BJ (cell line): ENCODE measurements around the gene AQP10. TPM values are rescaled to one million over a fixed set of nuclear protein-coding genes. Genes with fewer than 3 reads are reported as not detected.
"Not testable (repeated sequence)": the region's sequence is repeated elsewhere in the genome, so short reads cannot be mapped to it uniquely, and the experiment has no call there.

ENCODE experiments used
- CTCF ChIA-PET: fragments of 350-600 bp; formaldehyde crosslinking; extraction: SDS; loops from one replicate; lab custom pipeline; 2021; ENCODE audit warnings: antibody characterized with exemption, inconsistent platforms; lab: Yijun Ruan, JAX
- POLR2A ChIA-PET: fragments of 300-600 bp; sonication (Branson Sonifier 250); formaldehyde crosslinking; extraction: SDS; loops from one replicate; lab custom pipeline; 2021; ENCODE audit warnings: antibody characterized with exemption; lab: Charles Lee
- DNase-seq: peaks from one replicate; pipeline ENCODE4 v3.0.0-alpha.2; 2011; ENCODE audit warnings: low read depth
- H3K27me3 ChIP-seq: 2 replicates; pipeline ENCODE4 v1.6.0; 2011; ENCODE audit warnings: low read length; ENCODE audit not compliant: control insufficient read depth, insufficient read depth
- H3K36me3 ChIP-seq: 2 replicates; pipeline ENCODE4 v1.5.1; 2011; ENCODE audit warnings: low read length; ENCODE audit not compliant: control insufficient read depth, insufficient read depth
- H3K4me3 ChIP-seq: 2 replicates; pipeline ENCODE4 v1.5.1; 2011; ENCODE audit warnings: low read depth, mild to moderate bottlenecking, control low read depth, low read length
- polyA plus RNA-seq: library from polyadenylated mRNA; depleted of rRNA; stranded (reverse); fragments of >200 nt; gene quantifications from 2 replicates; pipeline ENCODE4 v1.2.3, GENCODE V29; 2011
- TF ChIP-seq, protein P1 (sequence below): IDR thresholded peaks from 2 replicates; pipeline ENCODE4 v1.5.1; 2011; ENCODE audit warnings: low read depth, mild to moderate bottlenecking, control low read depth, inconsistent platforms, low read length, moderate library complexity; ENCODE audit not compliant: insufficient read depth

The AQP10 gene
- polyA plus RNA-seq, 1 experiment: not detected

GRCh38 chr1:154306151-154306550 lies 14.7 kb upstream of the AQP10 start:
- TF ChIP-seq, protein P1, sequence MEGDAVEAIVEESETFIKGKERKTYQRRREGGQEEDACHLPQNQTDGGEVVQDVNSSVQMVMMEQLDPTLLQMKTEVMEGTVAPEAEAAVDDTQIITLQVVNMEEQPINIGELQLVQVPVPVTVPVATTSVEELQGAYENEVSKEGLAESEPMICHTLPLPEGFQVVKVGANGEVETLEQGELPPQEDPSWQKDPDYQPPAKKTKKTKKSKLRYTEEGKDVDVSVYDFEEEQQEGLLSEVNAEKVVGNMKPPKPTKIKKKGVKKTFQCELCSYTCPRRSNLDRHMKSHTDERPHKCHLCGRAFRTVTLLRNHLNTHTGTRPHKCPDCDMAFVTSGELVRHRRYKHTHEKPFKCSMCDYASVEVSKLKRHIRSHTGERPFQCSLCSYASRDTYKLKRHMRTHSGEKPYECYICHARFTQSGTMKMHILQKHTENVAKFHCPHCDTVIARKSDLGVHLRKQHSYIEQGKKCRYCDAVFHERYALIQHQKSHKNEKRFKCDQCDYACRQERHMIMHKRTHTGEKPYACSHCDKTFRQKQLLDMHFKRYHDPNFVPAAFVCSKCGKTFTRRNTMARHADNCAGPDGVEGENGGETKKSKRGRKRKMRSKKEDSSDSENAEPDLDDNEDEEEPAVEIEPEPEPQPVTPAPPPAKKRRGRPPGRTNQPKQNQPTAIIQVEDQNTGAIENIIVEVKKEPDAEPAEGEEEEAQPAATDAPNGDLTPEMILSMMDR: no peak
- Histone ChIP-seq H3K36me3 (no peaks in the 10 kb centered on the region), H3K4me3 (no peak overlapping the region), H3K27me3 (no peaks in the 10 kb centered on the region)
- ChIA-PET CTCF (interaction anchor here (1.0 to 1.5 kb wide), 4 partner anchors 10 to 29 kb away, joined by 3 to 8 read pairs (median 4); no protein-coding TSS in a partner anchor), POLR2A (no interaction called here)
- no peak for DNase-seq

DNA sequence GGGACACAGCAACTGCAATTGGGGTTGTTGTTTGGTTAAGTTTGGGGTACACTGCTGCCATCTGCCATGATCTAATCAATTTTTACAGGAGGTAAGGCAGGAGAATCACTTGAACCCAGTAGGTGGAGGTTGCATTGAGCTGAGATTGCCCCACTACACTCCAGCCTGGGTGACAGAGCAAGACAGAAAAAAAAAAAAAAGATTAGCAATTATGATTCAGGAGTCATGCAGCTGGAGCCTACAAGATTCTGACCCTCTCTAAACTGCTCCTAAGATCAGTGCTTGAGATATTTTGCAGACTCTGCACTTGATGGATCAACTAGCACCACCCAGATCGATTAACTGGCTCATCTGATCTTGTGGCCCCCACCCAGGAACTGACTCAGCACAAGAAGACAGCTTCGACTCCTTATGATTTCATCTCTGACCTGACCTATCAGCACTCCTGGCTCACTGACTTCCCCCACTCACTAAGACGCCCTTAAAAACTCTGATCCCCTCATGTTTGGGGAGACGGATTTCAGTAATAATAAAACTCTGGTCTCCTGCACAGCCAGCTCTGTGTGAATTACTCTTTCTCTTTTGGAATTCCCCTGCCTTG lies 13.1 kb upstream of the AQP10 start:
- CTCF ChIA-PET: interaction anchor here (1.3 kb wide), 1 partner anchor 16 kb away, joined by 6 read pairs; no protein-coding TSS in a partner anchor
- POLR2A ChIA-PET, H3K36me3 ChIP-seq, DNase-seq, H3K4me3 ChIP-seq, H3K27me3 ChIP-seq: not testable (repeated sequence)

DNA sequence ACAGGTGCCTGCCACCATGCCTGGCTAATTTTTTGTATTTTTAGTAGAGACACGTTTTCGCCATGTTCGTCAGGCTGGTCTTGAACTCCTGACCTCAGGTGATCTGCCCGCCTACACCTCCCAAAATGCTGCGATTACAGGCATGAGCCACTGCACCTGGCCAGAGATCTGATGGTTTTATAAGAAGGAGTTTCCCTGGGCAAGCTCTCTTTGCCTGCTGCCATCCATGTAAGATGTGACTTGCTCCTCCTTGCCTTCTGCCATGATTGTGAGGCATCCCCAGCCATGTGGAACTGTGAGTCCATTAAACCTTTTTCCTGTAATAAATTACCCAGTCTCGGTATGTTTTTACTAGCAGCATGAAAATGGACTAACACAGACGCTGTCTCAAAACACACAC lies 11.8 kb upstream of the AQP10 start:
- DNase-seq, H3K36me3 ChIP-seq, H3K4me3 ChIP-seq, H3K27me3 ChIP-seq, POLR2A ChIA-PET: not testable (repeated sequence)
- CTCF ChIA-PET: interaction anchor here (1.3 kb wide), 1 partner anchor 15 kb away, joined by 6 read pairs; no protein-coding TSS in a partner anchor

GRCh38 chr1:154312229-154313065 lies 8.4 kb upstream of the AQP10 start:
- DNase-seq, H3K4me3 ChIP-seq, POLR2A ChIA-PET, H3K27me3 ChIP-seq, H3K36me3 ChIP-seq: not testable (repeated sequence)
- CTCF ChIA-PET: interaction anchor here (1.0 kb wide), 1 partner anchor 11 kb away, joined by 3 read pairs; no protein-coding TSS in a partner anchor

DNA sequence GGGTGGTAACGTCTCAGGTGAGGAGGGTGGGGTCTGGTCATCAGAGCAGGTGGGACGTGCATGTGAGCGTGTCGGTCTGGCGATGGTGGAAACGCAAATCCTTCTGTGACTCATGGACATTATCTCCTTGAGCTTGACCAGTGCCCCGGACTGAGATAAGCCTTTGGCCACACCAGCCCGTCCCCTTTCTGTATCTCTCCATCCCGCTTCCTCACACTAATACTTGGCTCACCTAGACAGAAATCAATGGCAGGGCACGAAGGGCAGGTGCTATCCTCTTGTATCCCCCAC lies 7.9 kb upstream of the AQP10 start:
- no peak for DNase-seq
- POLR2A ChIA-PET: no interaction called here
- no peaks in the 10 kb centered on the region for H3K27me3 ChIP-seq
- TF ChIP-seq, protein P1: no peak
- no peak overlapping the region for H3K4me3 ChIP-seq
- CTCF ChIA-PET: interaction anchor here (3.4 kb wide), 1 partner anchor 12 kb away, joined by 18 read pairs; the partner anchor contains the start of gene ATP8B2
- no peaks in the 10 kb centered on the region for H3K36me3 ChIP-seq

DNA sequence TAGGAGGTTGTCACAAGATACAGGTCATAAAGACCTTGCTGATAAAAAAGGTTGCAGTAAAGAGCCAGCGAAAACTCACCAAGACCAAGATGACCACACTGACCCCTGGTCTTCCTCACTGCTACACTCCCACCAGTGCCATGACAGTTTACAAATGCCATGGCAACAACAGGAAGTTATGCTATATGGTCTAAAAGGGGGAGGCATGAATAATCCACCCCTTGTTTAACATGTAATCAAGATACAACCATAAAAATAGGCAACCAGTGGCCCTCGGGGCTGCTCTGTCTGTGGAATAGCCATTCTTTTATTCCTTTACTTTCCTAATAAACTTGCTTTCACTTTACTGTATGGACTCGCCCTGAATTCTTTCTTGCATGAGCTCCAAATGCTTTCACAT lies 6.7 kb upstream of the AQP10 start:
- DNase-seq, H3K36me3 ChIP-seq, H3K4me3 ChIP-seq, H3K27me3 ChIP-seq, POLR2A ChIA-PET: not testable (repeated sequence)
- CTCF ChIA-PET: interaction anchor here (3.4 kb wide), 1 partner anchor 11 kb away, joined by 18 read pairs; the partner anchor contains the start of gene ATP8B2

DNA sequence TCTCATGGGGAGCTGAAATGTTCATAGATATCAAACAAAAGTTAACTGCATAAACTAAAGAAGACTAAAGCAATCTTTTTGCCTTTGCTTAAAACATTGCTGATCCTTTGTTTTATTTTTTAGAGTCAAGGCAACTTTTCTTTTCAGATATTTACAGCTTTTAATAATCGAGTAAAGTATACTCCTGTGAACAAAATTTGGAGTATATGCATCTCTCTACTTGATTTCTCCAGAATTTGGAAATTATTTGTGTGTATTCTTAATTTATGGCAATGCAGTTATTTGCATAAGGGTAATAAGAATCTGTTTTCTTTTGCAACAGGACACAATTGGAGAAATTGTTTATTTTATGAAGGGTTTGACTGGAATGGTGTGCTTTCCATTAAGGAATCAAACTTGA lies 4.2 kb upstream of the AQP10 start:
- no peak for DNase-seq
- no peak overlapping the region for H3K4me3 ChIP-seq
- ChIA-PET CTCF (interaction anchor here (1.2 kb wide), 1 partner anchor 9 kb away, joined by 3 read pairs; no protein-coding TSS in a partner anchor), POLR2A (no interaction called here)
- H3K36me3 ChIP-seq: no peaks in the 10 kb centered on the region
- TF ChIP-seq, protein P1: no peak
- no peaks in the 10 kb centered on the region for H3K27me3 ChIP-seq
